ENCODE measurements around the gene SCRT2. TPM values are rescaled to one million over a fixed set of nuclear protein-coding genes. Genes with fewer than 3 reads are reported as not detected.

Gene SCRT2
- total and polyA plus RNA-seq, 4 donors = not detected

GRCh38 chr20:655726-656624 lies 19.6 kb downstream of the SCRT2 start:
- no peak for DNase-seq (ENCODE audit: low spot score)
- Histone ChIP-seq H3K27me3 (ENCODE audit: control insufficient read depth in 4 of 4, insufficient read depth in 4 of 4, low read length in 3 of 4) (no peaks in the 10 kb centered on the region), H3K9ac (ENCODE audit: low read depth in 1 of 2, low read length in 2 of 2) (no peak overlapping the region), H3K36me3 (ENCODE audit: control insufficient read depth in 4 of 4, insufficient read depth in 3 of 4, low read depth in 1 of 4, low read length in 3 of 4) (no peaks in the 10 kb centered on the region), H3K4me3 (ENCODE audit: low read depth in 1 of 3, low read length in 3 of 3) (no peak overlapping the region), H3K4me1 (ENCODE audit: control insufficient read depth in 4 of 4, insufficient read depth in 4 of 4, low read length in 3 of 4) (peaks cover 5 to 20% (median 11%) of the 10 kb centered on the region in 4 donors), H3K9me3 (ENCODE audit: control insufficient read depth in 4 of 4, low read length in 3 of 4) (no peaks in the 10 kb centered on the region), H3K27ac (ENCODE audit: low read depth in 1 of 2, low read length in 2 of 2) (no peak overlapping the region)
- TF ChIP-seq MAX (IDR thresholded peaks at IDR 0.05) (no peak), REST (IDR thresholded peaks at IDR 0.05) (no peak), CTCF (IDR thresholded peaks at IDR 0.05; ENCODE audit: low read depth, low read length, missing input control) (no peak), FOXA2 (IDR thresholded peaks at IDR 0.05) (no peak), YY1 (IDR thresholded peaks at IDR 0.05) (no peak), SP1 (IDR thresholded peaks at IDR 0.05) (no peak), ATF3 (IDR thresholded peaks at IDR 0.05) (no peak), TAF1 (conservative IDR thresholded peaks at IDR 0.05) (no peak), FOXA1 (IDR thresholded peaks at IDR 0.05) (no peak), HNF4A (conservative IDR thresholded peaks at IDR 0.05) (no peak), RAD21 (IDR thresholded peaks at IDR 0.05) (no peak), HNF4G (IDR thresholded peaks at IDR 0.05) (no peak), RXRA (IDR thresholded peaks at IDR 0.05) (no peak), ZBTB33 (IDR thresholded peaks at IDR 0.05) (no peak), EGR1 (IDR thresholded peaks at IDR 0.05; ENCODE audit: low read depth in 2 of 2) (no peak), NR2F2 (IDR thresholded peaks at IDR 0.05) (no peak), GABPA (IDR thresholded peaks at IDR 0.05 in 1 of 2, conservative IDR thresholded peaks at IDR 0.05 in 1 of 2) (no peak)
- 78% methylated on average over 11 of the region's 11 CpGs for WGBS

Measured in liver (tissue), 9 donors.